Endothelial cell of umbilical vein (primary cell): Measurements from ENCODE around the gene GABBR2. TPM values are rescaled to one million over a fixed set of nuclear protein-coding genes. Genes with fewer than 3 reads are reported as not detected.

Experiments used
- BruUV-seq: library from RNA; stranded (reverse); fragments of 400-500 nt; replicated peaks from 2 replicates; lab custom pipeline; 2021; lab: Mats Ljungman, UMichigan
- CTCF ChIA-PET: fragments of 300-600, 350-600 bp; sonication (Branson Sonifier 250); formaldehyde crosslinking; loops from one replicate; lab custom pipeline; 2021; ENCODE audit warnings: antibody characterized with exemption, inconsistent platforms; lab: Charles Lee
- POLR2A ChIA-PET: fragments of 300-600, 350-600 bp; sonication (Branson Sonifier 250); formaldehyde crosslinking; loops from one replicate; lab custom pipeline; 2021; ENCODE audit warnings: antibody characterized with exemption, inconsistent platforms; lab: Charles Lee
- DNase-seq: peaks from one replicate; pipeline ENCODE4 v3.0.0-alpha.2; 2011; ENCODE audit warnings: low read depth, low spot score
- FAIRE-seq: peaks from 2 replicates; lab custom pipeline; 2011; peaks lifted over from hg19 to GRCh38; lab: Jason Lieb, UNC
- H2AFZ ChIP-seq: 2 replicates; pipeline ENCODE4 v1.6.0; 2012; ENCODE audit warnings: low read depth, low read length, control low read depth, inconsistent platforms
- H3K27ac ChIP-seq: 2 replicates; pipeline ENCODE4 v1.5.1; 2011; ENCODE audit warnings: low read depth, mild to moderate bottlenecking, control low read depth, low read length, moderate library complexity; ENCODE audit not compliant: insufficient read depth
- H3K27me3 ChIP-seq, 2 experiments: 2 replicates each; pipeline versions ENCODE4 v1.6.0 to v1.6.1; 2011; ENCODE audit warnings: low read length in 2 of 2, mixed read lengths in 1 of 2; ENCODE audit not compliant: control insufficient read depth in 2 of 2, insufficient read depth in 2 of 2
- H3K36me3 ChIP-seq, 2 experiments: 2 replicates in 1 of 2; 3 replicates in 1 of 2; pipeline ENCODE4 v1.5.1; 2011; ENCODE audit warnings: low read length in 2 of 2, mild to moderate bottlenecking in 1 of 2, moderate library complexity in 1 of 2; ENCODE audit not compliant: control insufficient read depth in 2 of 2, insufficient read depth in 2 of 2; ENCODE audit errors: extremely low read depth in 1 of 2
- H3K4me1 ChIP-seq: 3 replicates; pipeline ENCODE4 v1.5.1; 2011; ENCODE audit warnings: mild to moderate bottlenecking, low read length; ENCODE audit not compliant: control insufficient read depth, insufficient read depth; ENCODE audit errors: extremely low read depth
- H3K4me2 ChIP-seq: 2 replicates; pipeline ENCODE4 v1.6.1; 2011; ENCODE audit warnings: low read length, control low read depth, mixed read lengths; ENCODE audit not compliant: insufficient read depth
- H3K4me3 ChIP-seq, 3 experiments: fragments of 200-600 bp in 1 of 3; sonication (generic), shearing (Covaris generic) in 1 of 3; replicated peaks in 1 of 3; 2 replicates each; pipeline ENCODE4 v1.5.1; 2011 to 2016; ENCODE audit warnings: control low read depth in 3 of 3, low read length in 3 of 3, mild to moderate bottlenecking in 2 of 3, inconsistent platforms in 1 of 3, low read depth in 1 of 3, moderate library complexity in 1 of 3; ENCODE audit not compliant: insufficient read depth in 1 of 3
- H3K79me2 ChIP-seq: 2 replicates; pipeline ENCODE4 v1.6.0; 2012; ENCODE audit warnings: low read length, inconsistent platforms; ENCODE audit not compliant: control insufficient read depth, insufficient read depth
- H3K9ac ChIP-seq: replicated peaks from 2 replicates; pipeline ENCODE3; 2011; ENCODE audit warnings: low read length, control low read depth; ENCODE audit not compliant: insufficient read depth; ENCODE audit errors: extremely low read depth
- H3K9me1 ChIP-seq: replicated peaks from 3 replicates; pipeline ENCODE4 v1.6.0; 2011; ENCODE audit warnings: mild to moderate bottlenecking, low read length; ENCODE audit not compliant: control insufficient read depth, insufficient read depth; ENCODE audit errors: extremely low read depth
- H3K9me3 ChIP-seq: replicated peaks from 2 replicates; pipeline ENCODE4 v1.5.1; 2012; ENCODE audit warnings: low read length, inconsistent platforms; ENCODE audit not compliant: control insufficient read depth, insufficient read depth
- H4K20me1 ChIP-seq: replicated peaks from 2 replicates; pipeline ENCODE3; 2011; ENCODE audit warnings: mild to moderate bottlenecking, low read length; ENCODE audit not compliant: control insufficient read depth, insufficient read depth; ENCODE audit errors: extremely low read depth
- EZH2 ChIP-seq: IDR thresholded peaks from 2 replicates; pipeline ENCODE4 v1.6.1; 2012; ENCODE audit warnings: borderline replicate concordance, low read depth, mild to moderate bottlenecking, moderate library complexity, low read length, inconsistent platforms; ENCODE audit not compliant: severe bottlenecking
- FOS ChIP-seq: IDR thresholded peaks from 2 replicates; pipeline ENCODE4 v1.6.1; 2011; ENCODE audit warnings: mild to moderate bottlenecking, low read length, moderate library complexity, borderline replicate concordance; ENCODE audit not compliant: insufficient read depth
- GATA2 ChIP-seq: IDR thresholded peaks from 2 replicates; pipeline ENCODE4 v1.7.0; 2011; ENCODE audit warnings: low read depth, mild to moderate bottlenecking, moderate library complexity, mixed read lengths, low read length; ENCODE audit not compliant: insufficient read length, insufficient read depth
- JUN ChIP-seq: IDR thresholded peaks from 2 replicates; pipeline ENCODE4 v1.6.1; 2011; ENCODE audit warnings: borderline replicate concordance, low read depth; ENCODE audit not compliant: insufficient read length, insufficient read depth
- MYC ChIP-seq: IDR thresholded peaks from one replicate; pipeline ENCODE4 v1.6.1; 2011; ENCODE audit warnings: mild to moderate bottlenecking, low read depth, low read length
- POLR2A ChIP-seq: IDR thresholded peaks from 2 replicates; pipeline ENCODE4 v1.6.1; 2012; ENCODE audit warnings: low read depth, mild to moderate bottlenecking, control low read depth, low read length
- POLR2AphosphoS5 ChIP-seq: IDR thresholded peaks from 2 replicates; pipeline ENCODE4 v1.6.1; 2012; ENCODE audit warnings: low read depth, mild to moderate bottlenecking, control low read depth, low read length, moderate library complexity; ENCODE audit not compliant: insufficient read depth
- dilution Hi-C: fragments of 300-500 bp; cut with MboI; formaldehyde crosslinking; loops from one replicate; pipeline ENCODE4 v1.15.0; 2019; ENCODE audit warnings: low sequenced_read_pairs; ENCODE audit not compliant: extremely low pct_ligation_motif_present
- intact Hi-C: fragments of 100-400 bp; cut with micrococcal nuclease; formaldehyde crosslinking; loops from one replicate; pipeline ENCODE4 v1.10.0; 2022
- polyA plus RNA-seq, 4 experiments: library from polyadenylated mRNA; depleted of rRNA in 3 of 4; stranded (reverse) in 3 of 4; unstranded in 1 of 4; fragments of >200 nt; gene quantifications; 2 replicates each; pipeline versions ENCODE4 v1.2.1 to v1.2.3, GENCODE V29; 2011 to 2012; ENCODE audit warnings: missing spikeins in 1 of 4
- total RNA-seq: library from RNA; stranded (reverse); gene quantifications from 2 replicates; pipeline ENCODE4 v1.2.3, GENCODE V29; 2021
- TF ChIP-seq, protein P1 (sequence below), 2 donors: IDR thresholded peaks; 1 replicate in 1 of 2; 2 replicates in 1 of 2; pipeline ENCODE4 v1.5.1; 2011; ENCODE audit warnings: low read length in 2 of 2, mild to moderate bottlenecking in 2 of 2, moderate library complexity in 2 of 2, control low read depth in 1 of 2, inconsistent platforms in 1 of 2, low read depth in 1 of 2; ENCODE audit not compliant: insufficient read depth in 1 of 2; ENCODE audit errors: extremely low read depth in 1 of 2
- TF ChIP-seq, protein P2 (sequence below): IDR thresholded peaks from 2 replicates; pipeline ENCODE4 v1.6.1; 2011; ENCODE audit not compliant: insufficient read depth, insufficient read length

Gene GABBR2
- total and polyA plus RNA-seq, 2 donors (not counting 3 experiments of a cell fraction or from before 2014, with no cell fraction given), result 1.1 to 9.2 TPM

DNA sequence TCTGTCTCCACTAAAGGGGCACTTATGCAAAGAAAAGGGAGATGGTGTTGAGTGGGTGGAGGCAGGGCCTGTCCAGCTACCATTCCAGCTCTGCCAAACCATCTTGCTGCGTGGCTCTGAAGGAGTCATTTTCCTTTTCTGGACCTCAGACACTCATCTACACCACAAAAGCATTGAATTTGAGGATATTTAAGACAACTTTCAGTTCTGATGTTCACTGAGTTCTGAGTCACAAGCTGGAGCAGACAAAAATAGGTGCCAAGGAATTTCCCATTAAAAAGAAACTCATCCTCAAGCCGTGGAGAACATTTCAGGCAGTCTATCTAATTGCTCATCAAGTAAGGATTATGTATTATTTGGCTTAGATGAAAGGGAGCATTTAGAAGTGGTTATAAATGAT is 258.2 kb downstream of the GABBR2 start:
- CTCF ChIA-PET, result interaction anchor here (0.6 to 1.2 kb wide), 2 partner anchors 324 to 326 kb away, joined by 3 to 4 read pairs; no protein-coding TSS in a partner anchor
- H3K4me3 ChIP-seq, result no peak overlapping the region
- no peaks in the 10 kb centered on the region for H3K9me3 ChIP-seq
- intact Hi-C loops (no loop called here), dilution Hi-C loops (no loop called here)
- H3K9ac ChIP-seq, result no peak overlapping the region
- FAIRE-seq (no peak), DNase-seq (no peak)
- BruUV-seq, result no TSS peak
- no peaks in the 10 kb centered on the region for H3K4me1 ChIP-seq
- no peak for TF ChIP-seq POLR2A
- no peak for TF ChIP-seq EZH2
- H3K4me2 ChIP-seq, result no peak overlapping the region
- no peaks in the 10 kb centered on the region for H3K36me3 ChIP-seq
- H3K27me3 ChIP-seq, result no peaks in the 10 kb centered on the region
- no peak overlapping the region for H3K27ac ChIP-seq
- POLR2A ChIA-PET, result no interaction called here
- H4K20me1 ChIP-seq, result no peaks in the 10 kb centered on the region
- H3K79me2 ChIP-seq, result no peaks in the 10 kb centered on the region
- H2AFZ ChIP-seq, result no peak overlapping the region
- H3K9me1 ChIP-seq, result no peaks in the 10 kb centered on the region

DNA sequence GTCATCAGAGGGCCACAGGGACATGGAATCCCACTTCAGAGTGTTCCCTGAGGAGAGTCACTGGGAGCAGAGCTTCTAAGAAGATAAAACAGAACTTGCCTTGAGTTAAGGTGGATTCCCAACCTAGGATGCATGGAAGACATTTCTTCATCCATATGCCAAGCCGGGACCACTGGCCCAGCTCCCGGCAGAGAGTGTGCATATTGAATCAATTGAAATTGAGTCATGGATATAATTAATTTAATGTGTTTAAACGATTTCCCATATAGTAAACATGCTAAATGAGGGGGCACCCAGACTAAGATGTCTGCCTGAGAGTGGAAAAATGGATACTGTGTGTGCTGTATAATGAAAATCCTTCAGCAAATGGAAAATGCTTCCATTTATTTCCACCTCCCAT is 258.9 kb downstream of the GABBR2 start:
- H3K9me1 ChIP-seq, result no peaks in the 10 kb centered on the region
- H3K27ac ChIP-seq, result no peak overlapping the region
- H2AFZ ChIP-seq, result no peak overlapping the region
- ChIA-PET CTCF (no interaction called here), POLR2A (no interaction called here)
- no peaks in the 10 kb centered on the region for H3K79me2 ChIP-seq
- no peak for DNase-seq
- H3K9ac ChIP-seq, result no peak overlapping the region
- no peaks in the 10 kb centered on the region for H3K36me3 ChIP-seq
- no peaks in the 10 kb centered on the region for H4K20me1 ChIP-seq
- dilution Hi-C loops, result no loop called here
- no peaks in the 10 kb centered on the region for H3K27me3 ChIP-seq
- FAIRE-seq, result no peak
- H3K4me1 ChIP-seq, result no peaks in the 10 kb centered on the region
- H3K4me3 ChIP-seq, result no peak overlapping the region
- no peak for TF ChIP-seq JUN
- TF ChIP-seq POLR2A, result no peak
- TF ChIP-seq EZH2, result no peak
- no peak for TF ChIP-seq POLR2AphosphoS5
- TF ChIP-seq, protein P1, sequence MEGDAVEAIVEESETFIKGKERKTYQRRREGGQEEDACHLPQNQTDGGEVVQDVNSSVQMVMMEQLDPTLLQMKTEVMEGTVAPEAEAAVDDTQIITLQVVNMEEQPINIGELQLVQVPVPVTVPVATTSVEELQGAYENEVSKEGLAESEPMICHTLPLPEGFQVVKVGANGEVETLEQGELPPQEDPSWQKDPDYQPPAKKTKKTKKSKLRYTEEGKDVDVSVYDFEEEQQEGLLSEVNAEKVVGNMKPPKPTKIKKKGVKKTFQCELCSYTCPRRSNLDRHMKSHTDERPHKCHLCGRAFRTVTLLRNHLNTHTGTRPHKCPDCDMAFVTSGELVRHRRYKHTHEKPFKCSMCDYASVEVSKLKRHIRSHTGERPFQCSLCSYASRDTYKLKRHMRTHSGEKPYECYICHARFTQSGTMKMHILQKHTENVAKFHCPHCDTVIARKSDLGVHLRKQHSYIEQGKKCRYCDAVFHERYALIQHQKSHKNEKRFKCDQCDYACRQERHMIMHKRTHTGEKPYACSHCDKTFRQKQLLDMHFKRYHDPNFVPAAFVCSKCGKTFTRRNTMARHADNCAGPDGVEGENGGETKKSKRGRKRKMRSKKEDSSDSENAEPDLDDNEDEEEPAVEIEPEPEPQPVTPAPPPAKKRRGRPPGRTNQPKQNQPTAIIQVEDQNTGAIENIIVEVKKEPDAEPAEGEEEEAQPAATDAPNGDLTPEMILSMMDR (IDR thresholded peaks at IDR 0.05; ENCODE audit: extremely low read depth in 1 of 2, insufficient read depth in 1 of 2, low read depth in 1 of 2, low read length in 2 of 2), result no peak
- TF ChIP-seq FOS, result no peak
- no peak for TF ChIP-seq MYC
- TF ChIP-seq, protein P2, sequence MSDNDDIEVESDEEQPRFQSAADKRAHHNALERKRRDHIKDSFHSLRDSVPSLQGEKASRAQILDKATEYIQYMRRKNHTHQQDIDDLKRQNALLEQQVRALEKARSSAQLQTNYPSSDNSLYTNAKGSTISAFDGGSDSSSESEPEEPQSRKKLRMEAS, result no peak
- no peak for TF ChIP-seq GATA2
- H3K4me2 ChIP-seq, result no peak overlapping the region
- intact Hi-C loops, result no loop called here
- no TSS peak for BruUV-seq
- no peaks in the 10 kb centered on the region for H3K9me3 ChIP-seq
